ENCODE results near the gene HADHA.

The HADHA gene

GRCh38 chr2:26245231-26245732 lies 850 bp upstream of the HADHA start:
- Histone ChIP-seq H3K4me2 (ENCODE audit: low read length) (peak overlapping the region; percentile 78), H3K27ac (ENCODE audit: low read length) (peak overlapping the region; percentile 82), H4K20me1 (ENCODE audit: insufficient read depth, low read length) (no peaks in the 10 kb centered on the region), H2AFZ (ENCODE audit: low read depth, low read length) (peak overlapping the region; percentile 85), H3K4me3 (ENCODE audit: low read length) (peak overlapping the region; percentile 88), H3K36me3 (replicated peaks; ENCODE audit: low read depth, low read length) (no peaks in the 10 kb centered on the region), H3K9me3 (ENCODE audit: insufficient read depth, low read length) (no peaks in the 10 kb centered on the region), H3K4me1 (ENCODE audit: low read length) (peaks cover 35% of the 10 kb centered on the region), H3K79me2 (ENCODE audit: low read length) (peaks cover 96% of the 10 kb centered on the region), H3K9ac (ENCODE audit: low read length) (peak overlapping the region; percentile 81), H3K27me3 (ENCODE audit: low read depth, low read length) (no peaks in the 10 kb centered on the region)
- TF ChIP-seq CTCF (IDR thresholded peaks at IDR 0.05; ENCODE audit: low read depth, low read length) (no peak), EZH2phosphoT487 (IDR thresholded peaks at IDR 0.05; ENCODE audit: low read depth) (no peak)

DNA sequence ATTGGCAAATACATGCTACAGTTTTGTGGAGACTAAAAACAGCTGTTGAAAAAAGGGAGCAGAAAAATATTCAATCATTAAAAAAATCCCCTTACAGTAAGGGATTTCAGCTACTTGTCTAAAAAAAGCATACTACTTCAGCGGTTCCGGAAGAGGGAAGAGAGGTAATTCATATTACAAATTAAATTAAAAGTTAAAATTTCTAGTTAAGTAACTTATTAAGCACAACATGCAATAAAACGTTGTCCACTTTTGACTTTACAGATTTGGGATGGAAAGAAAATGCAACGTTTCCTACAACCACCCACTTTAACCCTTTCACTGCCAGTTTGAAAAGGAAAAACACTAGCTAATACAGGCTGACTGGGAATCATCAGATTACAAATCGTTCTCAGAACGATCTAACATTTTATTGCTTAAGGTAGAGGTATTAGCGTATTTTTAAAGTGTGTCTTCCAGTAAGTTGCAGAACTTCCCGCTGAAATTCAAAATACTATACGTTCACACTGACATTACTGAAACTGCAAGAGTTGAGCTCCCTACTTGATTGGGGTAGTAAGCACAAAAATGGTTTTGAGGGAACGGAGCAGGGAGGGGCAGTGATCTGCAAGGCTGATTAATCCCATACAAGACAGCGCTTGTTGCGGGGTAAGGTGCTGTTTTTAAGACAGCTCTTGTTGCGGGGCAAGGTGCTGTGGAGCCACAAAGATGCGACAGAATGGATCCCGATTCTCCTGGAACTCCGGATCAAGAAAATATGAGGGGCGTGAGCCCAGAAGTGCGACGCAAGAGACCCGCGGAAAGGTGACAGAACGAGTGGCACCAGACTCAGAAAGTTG lies 743 bp downstream of the HADHA start:
- peak overlapping the region; percentile 47; the same call in 1 of the 2 replicates for H2AFZ ChIP-seq (ENCODE audit: low read depth, low read length)

GRCh38 chr2:26241928-26242436 lies 2.5 kb downstream of the HADHA start:
- Histone ChIP-seq H3K36me3 (replicated peaks; ENCODE audit: low read depth, low read length) (peaks cover 7% of the 10 kb centered on the region), H3K4me3 (ENCODE audit: low read length) (peak overlapping the region; percentile 88), H3K27me3 (ENCODE audit: low read depth, low read length) (no peaks in the 10 kb centered on the region), H3K27ac (ENCODE audit: low read length) (no peak overlapping the region), H4K20me1 (ENCODE audit: insufficient read depth, low read length) (no peaks in the 10 kb centered on the region), H3K4me2 (ENCODE audit: low read length) (peak overlapping the region; percentile 78), H3K4me1 (ENCODE audit: low read length) (peaks cover 34% of the 10 kb centered on the region), H2AFZ (ENCODE audit: low read depth, low read length) (no peak overlapping the region), H3K9me3 (ENCODE audit: insufficient read depth, low read length) (no peaks in the 10 kb centered on the region), H3K9ac (ENCODE audit: low read length) (peak overlapping the region; percentile 81), H3K79me2 (ENCODE audit: low read length) (peaks cover 88% of the 10 kb centered on the region)
- TF ChIP-seq EZH2phosphoT487 (IDR thresholded peaks at IDR 0.05; ENCODE audit: low read depth), result no peak
- TF ChIP-seq CTCF (IDR thresholded peaks at IDR 0.05; ENCODE audit: low read depth, low read length), result no peak

More for the DNA sequence above, 743 bp downstream of the HADHA start:
- Histone ChIP-seq H3K27me3 (ENCODE audit: low read depth, low read length) (no peaks in the 10 kb centered on the region), H4K20me1 (ENCODE audit: insufficient read depth, low read length) (no peaks in the 10 kb centered on the region), H3K4me2 (ENCODE audit: low read length) (peak overlapping the region; percentile 78), H3K36me3 (replicated peaks; ENCODE audit: low read depth, low read length) (peaks cover under 1% of the 10 kb centered on the region), H3K4me1 (ENCODE audit: low read length) (peaks cover 35% of the 10 kb centered on the region), H3K9ac (ENCODE audit: low read length) (peak overlapping the region; percentile 81), H3K79me2 (ENCODE audit: low read length) (peaks cover 95% of the 10 kb centered on the region), H3K9me3 (ENCODE audit: insufficient read depth, low read length) (no peaks in the 10 kb centered on the region), H3K4me3 (ENCODE audit: low read length) (peak overlapping the region; percentile 88), H3K27ac (ENCODE audit: low read length) (peak overlapping the region; percentile 82)
- TF ChIP-seq CTCF (IDR thresholded peaks at IDR 0.05; ENCODE audit: low read depth, low read length), result no peak
- no peak for TF ChIP-seq EZH2phosphoT487 (IDR thresholded peaks at IDR 0.05; ENCODE audit: low read depth)

- no peak overlapping the region for H2AFZ ChIP-seq (ENCODE audit: low read depth, low read length)
- TF ChIP-seq EZH2phosphoT487 (IDR thresholded peaks at IDR 0.05; ENCODE audit: low read depth), result no peak
- TF ChIP-seq CTCF (IDR thresholded peaks at IDR 0.05; ENCODE audit: low read depth, low read length), result no peak
- H3K36me3 ChIP-seq (replicated peaks; ENCODE audit: low read depth, low read length), result peaks cover 30% of the 10 kb centered on the region
- H3K79me2 ChIP-seq (ENCODE audit: low read length), result peaks cover 53% of the 10 kb centered on the region
- H3K4me1 ChIP-seq (ENCODE audit: low read length), result peaks cover 20% of the 10 kb centered on the region
- H3K9ac ChIP-seq (ENCODE audit: low read length), result no peak overlapping the region
- no peaks in the 10 kb centered on the region for H4K20me1 ChIP-seq (ENCODE audit: insufficient read depth, low read length)
- H3K9me3 ChIP-seq (ENCODE audit: insufficient read depth, low read length), result no peaks in the 10 kb centered on the region
- no peak overlapping the region for H3K4me2 ChIP-seq (ENCODE audit: low read length)
- H3K27ac ChIP-seq (ENCODE audit: low read length), result no peak overlapping the region
- H3K27me3 ChIP-seq (ENCODE audit: low read depth, low read length), result no peaks in the 10 kb centered on the region
- no peak overlapping the region for H3K4me3 ChIP-seq (ENCODE audit: low read length)
Observed at GRCh38 chr2:26238311-26238958, 6.0 kb downstream of the HADHA start.
